ENCODE measurements around the gene OSBP2.
"Not testable (repeated sequence)": the region's sequence is repeated elsewhere in the genome, so short reads cannot be mapped to it uniquely, and the experiment has no call there.

Gene OSBP2

GRCh38 chr22:30773919-30774318 is 79.2 kb downstream of the OSBP2 start:
- no peak for DNase-seq

GRCh38 chr22:30774566-30774965 is 79.9 kb downstream of the OSBP2 start:
- DNase-seq: no peak

GRCh38 chr22:30776476-30776875 is 81.8 kb downstream of the OSBP2 start:
- no peak for DNase-seq

GRCh38 chr22:30777146-30777545 is 82.5 kb downstream of the OSBP2 start:
- DNase-seq: not testable (repeated sequence)

- DNase-seq: no peak
Measured at GRCh38 chr22:30777587-30777986, 82.9 kb downstream of the OSBP2 start.

- no peak for DNase-seq
Measured at GRCh38 chr22:30778261-30778660, 83.6 kb downstream of the OSBP2 start.

GRCh38 chr22:30780026-30780425 is 85.4 kb downstream of the OSBP2 start:
- no peak for DNase-seq

GRCh38 chr22:30781271-30781875 is 86.7 kb downstream of the OSBP2 start:
- DNase-seq: no peak

- DNase-seq: no peak
Measured at GRCh38 chr22:30782613-30783012, 87.9 kb downstream of the OSBP2 start.

GRCh38 chr22:30783021-30783420 is 88.3 kb downstream of the OSBP2 start:
- DNase-seq: no peak

- no peak for DNase-seq
Measured at GRCh38 chr22:30785527-30785926, 90.9 kb downstream of the OSBP2 start.

- no peak for DNase-seq
Measured at GRCh38 chr22:30790366-30790765, 95.7 kb downstream of the OSBP2 start.

- DNase-seq: no peak
Measured at GRCh38 chr22:30792456-30792855, 97.8 kb downstream of the OSBP2 start.

- no peak for DNase-seq
Measured at GRCh38 chr22:30795118-30795517, 100.4 kb downstream of the OSBP2 start.

- DNase-seq: no peak
Measured at GRCh38 chr22:30801695-30802094, 107.0 kb downstream of the OSBP2 start.

GRCh38 chr22:30802202-30803166 is 107.8 kb downstream of the OSBP2 start:
- DNase-seq: peak; percentile 22 to 77 (median 33)

- no peak for DNase-seq
Measured at GRCh38 chr22:30803679-30804078, 109.0 kb downstream of the OSBP2 start.

GRCh38 chr22:30804626-30805025 is 110.0 kb downstream of the OSBP2 start:
- no peak for DNase-seq

GRCh38 chr22:30806391-30806861 is 111.8 kb downstream of the OSBP2 start:
- peak in 1 of 5 donors; percentile 12 for DNase-seq

- DNase-seq: no peak
Measured at GRCh38 chr22:30809086-30809485, 114.4 kb downstream of the OSBP2 start.

- DNase-seq: peak in 1 of 5 donors; percentile 8
Measured at GRCh38 chr22:30810105-30810504, 115.4 kb downstream of the OSBP2 start.

- DNase-seq: no peak
Measured at GRCh38 chr22:30813936-30814335, 119.3 kb downstream of the OSBP2 start.

- DNase-seq: no peak
Measured at GRCh38 chr22:30816413-30816812, 121.7 kb downstream of the OSBP2 start.

GRCh38 chr22:30821381-30821780 is 126.7 kb downstream of the OSBP2 start:
- no peak for DNase-seq

Data from T-helper 1 cell (primary cell).